Measurements from ENCODE around the gene IER2.

Gene IER2

GRCh38 chr19:13119627-13120026 lies 30.6 kb upstream of the IER2 start:
- DNase-seq, result no peak

GRCh38 chr19:13120031-13120430 lies 30.2 kb upstream of the IER2 start:
- DNase-seq, result no peak

- DNase-seq, result no peak
These were observed 29.4 kb upstream of the IER2 start for GRCh38 chr19:13120817-13121216.

- no peak for DNase-seq
These were observed 28.5 kb upstream of the IER2 start for GRCh38 chr19:13121551-13122274.

- no peak for DNase-seq
These were observed 27.8 kb upstream of the IER2 start for GRCh38 chr19:13122275-13122878.

GRCh38 chr19:13122980-13123957 lies 26.9 kb upstream of the IER2 start:
- no peak for DNase-seq

GRCh38 chr19:13127051-13127450 lies 23.2 kb upstream of the IER2 start:
- DNase-seq, result no peak

GRCh38 chr19:13127811-13128575 lies 22.2 kb upstream of the IER2 start:
- no peak for DNase-seq

GRCh38 chr19:13128583-13128982 lies 21.6 kb upstream of the IER2 start:
- no peak for DNase-seq

GRCh38 chr19:13129384-13129783 lies 20.8 kb upstream of the IER2 start:
- no peak for DNase-seq

GRCh38 chr19:13130886-13131490 lies 19.2 kb upstream of the IER2 start:
- no peak for DNase-seq

GRCh38 chr19:13132471-13133180 lies 17.6 kb upstream of the IER2 start:
- DNase-seq, result no peak

- no peak for DNase-seq
These were observed 16.9 kb upstream of the IER2 start for GRCh38 chr19:13133241-13133870.

- DNase-seq, result no peak
These were observed 15.6 kb upstream of the IER2 start for GRCh38 chr19:13134626-13135025.

- no peak for DNase-seq
These were observed 14.8 kb upstream of the IER2 start for GRCh38 chr19:13135068-13136062.

GRCh38 chr19:13137290-13137794 lies 12.9 kb upstream of the IER2 start:
- DNase-seq, result no peak

GRCh38 chr19:13138171-13138915 lies 11.9 kb upstream of the IER2 start:
- no peak for DNase-seq

GRCh38 chr19:13138916-13139198 lies 11.4 kb upstream of the IER2 start:
- no peak for DNase-seq

GRCh38 chr19:13139633-13140311 lies 10.4 kb upstream of the IER2 start:
- DNase-seq, result no peak

Measured in NCI-H2171 (cell line).